Activated gamma-delta T cell treated with Interleukin-2 at 50 U/mL for 16 hours (primary cell): ENCODE measurements around the gene ZNF608.

Experiments
- DNase-seq: peaks from one replicate; pipeline ENCODE4 v3.0.0-alpha.2; 2020

ZNF608 gene

DNA sequence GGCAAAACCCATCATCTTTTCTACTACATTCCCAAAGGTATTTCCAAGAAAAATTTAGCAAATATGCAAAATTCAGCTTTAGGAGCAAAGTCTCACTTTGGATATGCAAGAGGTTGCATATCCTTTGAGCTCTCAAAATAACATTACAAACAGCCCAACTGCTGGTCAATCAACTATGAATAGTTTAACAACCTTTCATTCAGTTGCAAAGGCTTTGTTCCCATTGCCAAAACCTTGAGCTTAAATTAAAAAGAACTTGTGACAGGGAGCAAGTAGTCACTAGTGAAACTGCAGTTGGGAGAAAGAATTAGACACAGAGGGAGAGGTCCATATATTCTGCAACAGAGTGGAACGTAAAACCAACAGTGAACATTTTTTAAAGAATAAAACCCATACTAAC, 8.8 kb downstream of the ZNF608 start:
- DNase-seq = no peak

- no peak for DNase-seq
Observed at GRCh38 chr5:124736805-124737188, 9.6 kb downstream of the ZNF608 start.

DNA sequence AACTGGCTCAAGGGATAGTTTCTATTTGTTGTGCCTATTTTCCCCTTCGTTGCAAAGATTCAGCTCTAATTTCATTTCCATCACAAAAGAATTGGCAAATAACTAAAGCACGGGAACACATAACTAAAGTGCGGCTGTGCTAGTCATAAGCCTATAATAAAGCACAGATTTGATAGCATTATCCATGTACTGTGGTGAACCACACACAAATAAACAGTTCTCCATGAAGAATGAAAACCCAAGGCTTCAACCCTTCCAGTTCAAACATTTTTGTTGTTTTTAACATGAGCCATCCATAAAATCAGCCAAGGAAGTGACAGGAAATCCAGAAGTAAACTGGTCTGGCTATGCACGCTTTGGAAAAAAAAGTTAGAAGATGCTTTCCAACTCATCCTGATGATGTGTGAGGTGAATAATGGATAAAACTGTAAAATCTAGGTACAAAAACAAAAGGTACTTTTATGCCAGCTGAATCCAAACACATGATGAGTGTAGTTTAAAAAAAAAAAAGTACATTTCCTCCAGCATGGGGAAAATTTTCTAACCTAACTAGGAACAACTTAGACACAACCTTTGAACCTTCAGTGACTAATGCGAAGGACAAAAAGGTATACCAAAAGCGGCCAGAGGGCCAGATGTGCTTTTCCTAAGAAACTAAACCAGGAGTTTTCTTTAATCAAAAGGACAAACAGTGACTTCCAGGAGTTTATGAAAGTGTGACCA, 10.2 kb downstream of the ZNF608 start:
- DNase-seq = no peak

DNA sequence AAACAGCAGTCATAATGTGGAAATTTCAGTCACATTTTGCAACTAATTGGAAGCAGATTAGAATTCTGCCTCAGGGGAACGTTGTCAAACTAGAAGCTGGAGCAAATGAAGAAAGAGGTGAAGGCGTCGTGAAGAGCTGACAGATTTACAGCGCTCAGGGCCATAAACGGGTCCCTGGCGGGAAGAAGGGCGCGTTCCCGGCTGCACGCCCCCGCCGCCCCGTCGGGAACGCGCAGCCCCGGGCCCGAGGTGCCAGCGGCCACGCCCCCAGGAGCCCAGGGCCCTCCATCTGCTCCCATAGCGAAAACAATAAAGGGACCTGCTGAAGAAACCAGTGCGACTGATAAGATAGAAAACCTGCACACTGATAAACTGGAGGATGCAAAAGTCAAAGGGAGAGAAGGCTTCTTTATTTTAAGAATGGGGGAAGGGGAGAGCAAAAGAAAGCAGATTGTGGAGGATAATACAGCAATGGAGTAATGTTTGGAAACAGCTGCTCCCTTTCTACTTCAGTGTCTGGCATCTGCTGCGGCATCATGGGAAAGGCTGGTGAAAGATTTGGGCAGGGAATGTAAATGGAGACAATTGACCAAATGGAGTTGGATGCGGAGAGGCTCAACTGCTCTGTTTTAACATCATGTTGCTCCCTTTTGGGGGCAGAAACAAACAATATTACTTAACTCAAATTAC, 11.1 kb downstream of the ZNF608 start:
- DNase-seq = no peak

GRCh38 chr5:124734574-124735168, 11.8 kb downstream of the ZNF608 start:
- no peak for DNase-seq

GRCh38 chr5:124733329-124733650, 13.1 kb downstream of the ZNF608 start:
- no peak for DNase-seq

- no peak for DNase-seq
Observed at GRCh38 chr5:124732428-124733328, 13.8 kb downstream of the ZNF608 start.

DNA sequence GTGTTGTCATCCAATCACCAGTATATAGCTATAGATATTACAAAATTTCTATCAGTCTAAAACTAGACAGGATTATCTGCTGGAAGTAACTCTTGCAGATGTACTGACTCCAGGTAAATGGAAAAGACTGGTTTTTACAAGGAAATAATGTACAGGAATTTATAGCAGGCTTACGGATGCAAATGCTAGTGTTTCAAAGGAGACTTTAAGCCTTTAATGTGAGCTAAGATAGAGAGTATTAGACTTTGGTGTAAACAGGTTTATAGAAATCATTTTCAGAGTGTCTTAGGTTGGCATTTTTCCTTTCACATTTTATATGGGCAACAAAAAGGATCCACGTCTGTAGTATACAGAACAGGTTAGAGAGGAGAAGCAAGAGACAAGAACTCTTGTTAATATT, 16.1 kb downstream of the ZNF608 start:
- DNase-seq = no peak

DNA sequence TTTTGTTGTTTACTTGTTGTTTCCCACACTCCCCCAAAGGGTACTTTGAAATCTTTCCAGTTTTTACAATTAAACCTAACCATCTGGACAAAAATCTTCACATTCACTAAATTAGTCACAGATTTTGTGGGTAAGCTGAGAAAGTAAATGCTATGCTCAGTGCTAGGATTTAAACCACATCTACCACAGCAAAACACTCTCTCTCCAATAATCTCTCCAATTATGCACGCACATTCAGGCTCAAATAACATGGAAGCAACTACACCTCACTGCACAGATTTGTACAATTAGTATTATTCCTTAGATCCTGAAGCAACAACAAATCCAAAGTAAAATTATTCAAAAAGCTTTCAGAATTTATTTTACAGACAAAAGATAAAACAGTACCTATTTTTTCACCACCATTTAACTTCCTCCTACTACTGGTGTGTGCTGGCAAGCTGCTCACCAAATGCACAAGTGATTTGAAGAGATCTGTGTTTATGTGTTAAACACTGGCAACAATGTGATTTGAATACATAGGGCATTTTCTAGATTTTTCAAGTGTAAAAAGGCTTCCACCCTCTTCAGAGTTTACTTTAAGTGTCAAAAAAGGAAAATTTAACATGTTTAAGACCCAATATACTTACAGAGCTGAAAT, 16.6 kb downstream of the ZNF608 start:
- DNase-seq = no peak

DNA sequence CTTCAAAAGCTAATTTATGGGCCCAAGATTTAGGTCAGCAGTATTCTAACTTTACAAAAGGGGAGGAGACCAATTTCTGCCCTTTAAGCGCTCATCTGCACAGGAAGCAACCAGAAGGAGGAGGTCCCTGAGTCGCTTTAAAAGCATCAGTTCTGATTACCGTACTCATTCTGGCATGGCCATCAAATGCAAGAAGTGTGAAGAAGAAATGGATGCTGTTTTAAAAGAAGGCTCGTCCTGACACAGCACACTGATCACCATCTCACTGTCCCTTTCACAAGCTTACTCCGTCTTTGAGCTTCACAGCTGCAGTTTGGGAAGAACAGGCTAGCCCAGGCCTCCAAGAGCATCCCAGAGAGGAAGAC, 17.5 kb downstream of the ZNF608 start:
- no peak for DNase-seq

DNA sequence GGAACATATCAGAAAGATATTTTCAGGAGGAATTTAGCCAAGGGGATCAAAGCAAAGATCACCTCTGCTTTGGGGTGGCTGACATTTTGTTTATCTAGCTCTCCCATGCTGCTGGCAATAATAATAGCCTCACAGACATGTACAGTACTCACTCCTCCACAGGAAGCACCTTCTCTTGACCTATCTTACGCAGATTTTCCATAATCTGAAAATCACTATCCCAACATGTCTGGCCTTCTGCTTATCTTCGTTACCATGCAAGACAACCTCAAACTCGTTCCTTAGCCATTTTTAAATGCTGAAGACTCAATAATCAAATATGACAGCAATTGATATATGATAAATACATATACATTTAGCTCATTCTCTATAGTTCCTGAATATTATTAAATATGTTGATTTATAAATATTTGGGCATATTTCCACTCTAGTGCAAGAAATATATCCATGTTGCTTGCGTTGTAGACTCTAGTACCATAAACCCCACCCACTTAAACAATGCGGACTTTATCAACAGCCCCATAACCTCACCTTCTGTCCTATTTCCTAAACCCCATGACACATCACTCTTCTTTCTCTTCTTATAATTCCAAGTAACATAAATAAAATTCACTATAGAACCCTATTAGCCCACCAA, 18.0 kb downstream of the ZNF608 start:
- DNase-seq = no peak

- DNase-seq = no peak
Observed at GRCh38 chr5:124726631-124727362, 19.6 kb downstream of the ZNF608 start.

DNA sequence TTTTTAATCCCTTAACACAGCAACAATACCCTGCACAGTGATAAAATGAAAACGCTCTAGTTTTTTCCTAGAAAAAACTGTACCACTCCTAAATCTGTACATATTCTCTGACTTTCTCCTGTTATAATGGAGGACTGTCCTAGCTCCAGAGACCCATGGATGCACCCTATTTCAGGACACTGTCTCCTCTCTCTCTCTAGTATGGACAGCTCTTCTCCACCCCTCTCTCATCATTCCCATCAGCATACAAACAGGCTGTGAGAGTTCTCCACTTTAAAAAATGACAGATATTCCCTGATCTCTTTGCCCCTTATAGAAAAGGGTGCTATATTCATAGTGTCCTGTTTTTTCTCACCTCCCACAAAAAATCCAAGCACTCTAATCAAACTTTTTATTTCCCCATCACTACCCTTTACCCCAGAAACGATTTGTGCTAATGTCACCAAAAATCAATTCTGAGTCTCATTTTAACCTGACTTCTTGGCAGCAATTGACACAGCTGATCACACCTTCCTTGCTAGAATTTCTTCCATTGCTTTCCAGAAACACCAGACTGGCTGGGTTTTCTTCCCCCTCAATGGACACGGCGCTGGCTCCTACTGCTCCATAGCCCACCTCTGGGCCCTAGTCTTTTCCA, 20.7 kb downstream of the ZNF608 start:
- DNase-seq = no peak

DNA sequence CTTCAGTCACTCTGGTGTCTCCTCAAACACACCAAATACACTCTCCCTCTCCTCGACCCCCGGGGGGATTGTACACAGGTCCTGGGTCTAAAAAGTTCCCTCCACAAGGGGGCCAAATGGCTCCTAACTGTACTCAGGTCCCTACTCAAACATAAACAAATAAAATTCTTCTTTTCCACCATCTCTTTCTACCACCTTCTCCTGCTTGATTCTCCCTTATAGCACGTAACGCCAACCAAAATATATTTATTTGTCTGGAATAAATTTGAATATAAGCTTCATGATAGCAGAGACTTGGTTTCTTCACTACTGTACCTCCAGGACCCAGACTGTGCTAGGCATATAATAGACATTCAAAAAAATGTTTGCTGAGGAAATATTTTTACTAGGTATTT, 21.4 kb downstream of the ZNF608 start:
- DNase-seq = no peak

- no peak for DNase-seq
Observed at GRCh38 chr5:124724357-124725039, 21.9 kb downstream of the ZNF608 start.

GRCh38 chr5:124721229-124721735, 25.2 kb downstream of the ZNF608 start:
- DNase-seq = no peak

- DNase-seq = no peak
Observed at GRCh38 chr5:124720593-124720992, 25.8 kb downstream of the ZNF608 start.

GRCh38 chr5:124719113-124719967, 27.1 kb downstream of the ZNF608 start:
- DNase-seq = no peak

GRCh38 chr5:124718380-124718789, 28.1 kb downstream of the ZNF608 start:
- DNase-seq = no peak
